GM12891 (cell line): ENCODE results near the gene GPATCH1.
"Not testable (repeated sequence)": the region's sequence is repeated elsewhere in the genome, so short reads cannot be mapped to it uniquely, and the experiment has no call there.

ENCODE experiments used
- PAX5 ChIP-seq: IDR thresholded peaks from 2 replicates; pipeline ENCODE4 v1.6.1; 2011; ENCODE audit warnings: low read length, moderate library complexity, mild to moderate bottlenecking; ENCODE audit not compliant: insufficient read depth, severe bottlenecking
- POLR2A ChIP-seq: IDR thresholded peaks from 2 replicates; pipeline ENCODE4 v1.6.1; 2011; ENCODE audit warnings: low read depth, low read length, control low read depth
- POLR2AphosphoS5 ChIP-seq: IDR thresholded peaks from 2 replicates; pipeline ENCODE4 v1.6.1; 2011; ENCODE audit warnings: low read depth, low read length, control low read depth
- POU2F2 ChIP-seq: IDR thresholded peaks from 2 replicates; pipeline ENCODE4 v1.6.1; 2011; ENCODE audit warnings: low read depth, mild to moderate bottlenecking, control low read depth, low read length, moderate library complexity
- SPI1 ChIP-seq: IDR thresholded peaks from 2 replicates; pipeline ENCODE4 v1.6.1; 2011; ENCODE audit warnings: low read depth, low read length, control low read depth
- TAF1 ChIP-seq: IDR thresholded peaks from 2 replicates; pipeline ENCODE4 v1.6.1; 2011; ENCODE audit warnings: low read depth, low read length, control low read depth

GRCh38 chr19:33041828-33042160, 39.2 kb upstream of the GPATCH1 start:
- not testable (repeated sequence) for TF ChIP-seq POLR2A, POLR2AphosphoS5, TAF1, SPI1, PAX5, POU2F2
